ENCODE results near the gene MPST. TPM values are rescaled to one million over a fixed set of nuclear protein-coding genes. Genes with fewer than 3 reads are reported as not detected.

The MPST gene
- total and polyA plus RNA-seq, 12 donors: 27.1 to 192 (median 47.0) TPM

GRCh38 chr22:37075046-37075445, 55.5 kb downstream of the MPST start:
- Histone ChIP-seq H3K9me3 (no peaks in the 10 kb centered on the region), H3K27ac (no peak overlapping the region), H3K27me3 (peaks cover 0 to 60% (median 37%) of the 10 kb centered on the region in 7 donors), H3K4me3 (no peak overlapping the region), H3K4me1 (peaks cover 0 to 20% (median 0%) of the 10 kb centered on the region in 9 donors), H3K36me3 (no peaks in the 10 kb centered on the region)
- TF ChIP-seq CTCF (IDR thresholded peaks at IDR 0.05): no peak
- no peak for ATAC-seq
- 65 to 67% methylated on average over 17 of the region's 17 CpGs for WGBS, 2 donors
- intact Hi-C loops (cut with DNase I): loop anchor here in 5 of 10 donors (5.0 kb wide), 4 partner anchors 87 to 187 kb away; no protein-coding TSS in a partner anchor
- no peak for DNase-seq

- ATAC-seq: no peak
- Histone ChIP-seq H3K4me3 (no peak overlapping the region), H3K9me3 (no peaks in the 10 kb centered on the region), H3K27ac (no peak overlapping the region), H3K36me3 (no peaks in the 10 kb centered on the region), H3K4me1 (peaks cover 0 to 24% (median 0%) of the 10 kb centered on the region in 9 donors), H3K27me3 (peaks cover 0 to 54% (median 28%) of the 10 kb centered on the region in 7 donors)
- intact Hi-C loops (cut with DNase I): loop anchor here in 5 of 10 donors (5.0 kb wide), 4 partner anchors 86 to 186 kb away; no protein-coding TSS in a partner anchor
- DNase-seq: no peak
- TF ChIP-seq CTCF (IDR thresholded peaks at IDR 0.05): no peak
- WGBS, 2 donors: 72 to 75% methylated on average over 9 of the region's 9 CpGs
Observed at GRCh38 chr22:37075822-37076433, 56.4 kb downstream of the MPST start.

DNA sequence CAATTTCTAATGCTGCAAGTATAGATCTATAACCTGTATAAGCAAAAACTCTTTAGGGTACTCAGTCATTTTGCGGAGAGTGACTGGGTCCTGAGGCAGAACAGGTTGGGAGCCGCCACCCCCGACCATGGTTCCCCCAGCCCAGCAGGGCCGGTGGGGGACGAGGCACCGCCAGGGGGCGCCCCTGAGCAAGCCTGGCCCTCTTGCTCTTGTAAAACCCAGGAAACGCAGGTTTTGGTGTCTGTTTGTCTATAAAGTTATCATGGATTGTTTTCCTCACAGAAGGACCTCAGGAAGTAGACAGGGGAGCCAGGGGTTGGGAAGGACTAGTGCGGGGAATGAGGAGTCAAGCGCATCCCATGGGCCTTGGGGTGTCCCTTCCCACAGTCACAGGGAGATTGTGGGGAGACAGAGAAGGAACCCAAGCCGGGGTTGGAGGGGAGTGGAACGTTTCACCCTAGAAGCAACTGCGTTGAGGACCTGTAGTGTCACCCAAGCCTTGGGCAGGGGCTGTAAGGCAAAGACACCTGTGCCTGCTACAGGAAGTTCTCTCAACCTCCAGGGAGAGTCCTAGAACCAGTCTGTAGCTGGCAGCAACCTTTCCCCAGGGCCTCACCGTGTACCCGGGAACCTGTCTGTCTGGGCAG, 58.4 kb downstream of the MPST start:
- Histone ChIP-seq H3K36me3 (no peaks in the 10 kb centered on the region), H3K4me3 (no peak overlapping the region), H3K27ac (peak overlapping the region in 1 of 10 donors; percentile 44), H3K9me3 (no peaks in the 10 kb centered on the region), H3K4me1 (peaks cover 0 to 24% (median 0%) of the 10 kb centered on the region in 9 donors), H3K27me3 (peaks cover 0 to 52% (median 28%) of the 10 kb centered on the region in 7 donors)
- peak in 1 of 2 donors; percentile 70 for DNase-seq
- 27 to 28% methylated on average over 15 of the region's 15 CpGs for WGBS, 2 donors
- ATAC-seq: peak in 3 of 8 donors; percentile 42 to 57 (median 49)
- TF ChIP-seq CTCF (IDR thresholded peaks at IDR 0.05): peak; percentile 72 to 99 (median 92)
- intact Hi-C loops (cut with DNase I): loop anchor here in 9 of 10 donors (1.0 to 5.0 kb wide), 6 partner anchors 84 to 184 kb away; no protein-coding TSS in a partner anchor

DNA sequence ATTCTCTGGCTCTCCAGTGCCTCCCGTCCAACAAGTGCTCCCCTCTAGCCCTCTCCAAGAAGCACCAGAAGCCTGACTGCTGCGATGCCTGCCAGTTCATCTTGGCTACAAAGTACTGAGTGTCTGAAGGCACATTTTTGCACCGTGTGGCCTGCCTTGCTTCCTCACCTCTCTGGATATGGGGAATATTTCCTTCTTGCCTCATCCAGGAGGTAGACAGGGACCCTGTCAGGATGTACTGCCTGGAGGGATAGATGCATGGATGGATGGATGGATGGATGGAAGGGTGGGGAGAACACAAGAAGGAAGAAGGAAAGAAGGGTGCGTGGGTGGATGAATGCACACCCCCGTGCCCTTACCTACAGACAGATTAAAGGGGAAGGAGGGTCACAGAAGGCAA, 59.6 kb downstream of the MPST start:
- DNase-seq: no peak
- intact Hi-C loops (cut with DNase I): loop anchor here in 7 of 10 donors (2.0 to 5.0 kb wide), 5 partner anchors 83 to 183 kb away; no protein-coding TSS in a partner anchor
- Histone ChIP-seq H3K4me1 (peaks cover 0 to 24% (median 0%) of the 10 kb centered on the region in 9 donors), H3K4me3 (no peak overlapping the region), H3K27me3 (peaks cover 0 to 43% (median 28%) of the 10 kb centered on the region in 7 donors), H3K27ac (peak overlapping the region in 1 of 10 donors; percentile 83), H3K9me3 (no peaks in the 10 kb centered on the region), H3K36me3 (no peaks in the 10 kb centered on the region)
- 38 to 43% methylated on average over 5 of the region's 5 CpGs for WGBS, 2 donors
- TF ChIP-seq CTCF (IDR thresholded peaks at IDR 0.05): no peak
- peak in 1 of 8 donors; percentile 20 for ATAC-seq

Other genes starting within 250 kb of the MPST start
- 10 to 100 TPM; 20.8 to 34.4 (median 26.3) TPM for gene IFT27, start 243.6 kb upstream of the MPST start, total RNA-seq
- 10 to 100 TPM; 19.6 to 63.6 TPM for gene IFT27, start 243.6 kb upstream of the MPST start, polyA plus RNA-seq
- not detected for gene PVALB, start 202.7 kb upstream of the MPST start, total RNA-seq
- not detected for gene PVALB, start 202.7 kb upstream of the MPST start, polyA plus RNA-seq
- gene NCF4, start 158.7 kb upstream of the MPST start, total RNA-seq: 10 to 100 TPM in 2 of 10 donors, 1 to 10 TPM in 8; 1.1 to 18.9 (median 2.7) TPM
- 10 to 100 TPM in 1 of 2 donors, 1 to 10 TPM in 1; 4.6 to 10.5 TPM for gene NCF4, start 158.7 kb upstream of the MPST start, polyA plus RNA-seq
- gene CSF2RB, start 106.1 kb upstream of the MPST start, total RNA-seq: 10 to 100 TPM in 1 of 10 donors, 1 to 10 TPM in 9; 1.4 to 20.8 (median 1.8) TPM
- gene CSF2RB, start 106.1 kb upstream of the MPST start, polyA plus RNA-seq: 1 to 10 TPM in 1 of 2 donors, under 1 TPM in 1; 0.81 to 1.5 TPM
- 10 to 100 TPM; 34.1 to 87.4 (median 44.5) TPM for gene TST, start 295 bp upstream of the MPST start, total RNA-seq
- 10 to 100 TPM; 72.5 to 74.8 TPM for gene TST, start 295 bp upstream of the MPST start, polyA plus RNA-seq
- gene KCTD17, start 32.0 kb downstream of the MPST start, total RNA-seq: 10 to 100 TPM in 7 of 10 donors, 1 to 10 TPM in 3; 6.9 to 49.2 (median 13.8) TPM
- gene KCTD17, start 32.0 kb downstream of the MPST start, polyA plus RNA-seq: 10 to 100 TPM; 17.6 to 17.8 TPM
- not detected for gene TMPRSS6, start 90.0 kb downstream of the MPST start, total RNA-seq
- not detected for gene TMPRSS6, start 90.0 kb downstream of the MPST start, polyA plus RNA-seq
- gene IL2RB, start 130.2 kb downstream of the MPST start, total RNA-seq: 10 to 100 TPM in 1 of 10 donors, 1 to 10 TPM in 3, under 1 TPM in 6; 0.19 to 10.3 (median 0.75) TPM
- gene IL2RB, start 130.2 kb downstream of the MPST start, polyA plus RNA-seq: under 1 TPM; 0.16 to 0.22 TPM
- 1 to 10 TPM in 8 of 10 donors, under 1 TPM in 2; 0.51 to 6.4 (median 1.4) TPM for gene C1QTNF6, start 168.5 kb downstream of the MPST start, total RNA-seq
- 1 to 10 TPM; 2.9 to 4.1 TPM for gene C1QTNF6, start 168.5 kb downstream of the MPST start, polyA plus RNA-seq
- gene SSTR3, start 192.7 kb downstream of the MPST start, total RNA-seq: not detected
- not detected for gene SSTR3, start 192.7 kb downstream of the MPST start, polyA plus RNA-seq
- gene RAC2, start 224.5 kb downstream of the MPST start, total RNA-seq: 10 to 100 TPM in 1 of 10 donors, 1 to 10 TPM in 9; 1.1 to 37.1 (median 3.5) TPM
- 1 to 10 TPM; 1.4 to 5.0 TPM for gene RAC2, start 224.5 kb downstream of the MPST start, polyA plus RNA-seq